ENCODE measurements around the gene BCR.

DNA sequence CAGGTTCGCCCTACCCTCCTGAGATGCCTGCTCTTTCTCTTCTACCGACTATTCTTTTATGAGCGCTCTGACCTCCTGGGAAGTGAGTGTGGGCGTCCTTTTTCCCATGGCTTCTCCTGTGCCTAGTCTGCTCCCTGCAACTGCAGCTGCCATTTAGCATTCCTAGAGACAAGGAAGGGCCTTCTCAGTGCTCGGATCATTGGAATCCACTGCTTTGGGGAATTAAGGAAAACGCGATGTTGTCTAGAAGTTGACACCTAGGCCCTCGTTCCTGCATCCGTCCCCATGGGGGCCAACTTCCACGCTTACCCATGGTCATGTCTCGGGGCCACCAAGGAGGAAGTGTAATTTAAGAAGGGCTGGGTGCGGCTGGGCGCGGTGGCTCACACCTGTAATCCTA, 95.4 kb downstream of the BCR start:
- TF ChIP-seq SNRNP70 (IDR thresholded peaks at IDR 0.05; ENCODE audit: low read depth, low read length) (no peak), NCOA2 (CRISPR knock-in tag; IDR thresholded peaks at IDR 0.05) (no peak), RAD21 (CRISPR knock-in tag; IDR thresholded peaks at IDR 0.05) (no peak), FOXC1 (CRISPR knock-in tag; IDR thresholded peaks at IDR 0.05; ENCODE audit: borderline replicate concordance) (no peak), BHLHE40 (IDR thresholded peaks at IDR 0.05; ENCODE audit: low read length) (no peak), PITX1 (CRISPR knock-in tag; IDR thresholded peaks at IDR 0.05) (no peak), SKI (IDR thresholded peaks at IDR 0.05; ENCODE audit: partially characterized antibody) (no peak), ZNF3 (CRISPR knock-in tag; IDR thresholded peaks at IDR 0.05) (no peak)
- TF ChIP-seq, protein P1, sequence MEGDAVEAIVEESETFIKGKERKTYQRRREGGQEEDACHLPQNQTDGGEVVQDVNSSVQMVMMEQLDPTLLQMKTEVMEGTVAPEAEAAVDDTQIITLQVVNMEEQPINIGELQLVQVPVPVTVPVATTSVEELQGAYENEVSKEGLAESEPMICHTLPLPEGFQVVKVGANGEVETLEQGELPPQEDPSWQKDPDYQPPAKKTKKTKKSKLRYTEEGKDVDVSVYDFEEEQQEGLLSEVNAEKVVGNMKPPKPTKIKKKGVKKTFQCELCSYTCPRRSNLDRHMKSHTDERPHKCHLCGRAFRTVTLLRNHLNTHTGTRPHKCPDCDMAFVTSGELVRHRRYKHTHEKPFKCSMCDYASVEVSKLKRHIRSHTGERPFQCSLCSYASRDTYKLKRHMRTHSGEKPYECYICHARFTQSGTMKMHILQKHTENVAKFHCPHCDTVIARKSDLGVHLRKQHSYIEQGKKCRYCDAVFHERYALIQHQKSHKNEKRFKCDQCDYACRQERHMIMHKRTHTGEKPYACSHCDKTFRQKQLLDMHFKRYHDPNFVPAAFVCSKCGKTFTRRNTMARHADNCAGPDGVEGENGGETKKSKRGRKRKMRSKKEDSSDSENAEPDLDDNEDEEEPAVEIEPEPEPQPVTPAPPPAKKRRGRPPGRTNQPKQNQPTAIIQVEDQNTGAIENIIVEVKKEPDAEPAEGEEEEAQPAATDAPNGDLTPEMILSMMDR (CRISPR knock-in tag; IDR thresholded peaks at IDR 0.05): no peak
- TF ChIP-seq, protein P2, sequence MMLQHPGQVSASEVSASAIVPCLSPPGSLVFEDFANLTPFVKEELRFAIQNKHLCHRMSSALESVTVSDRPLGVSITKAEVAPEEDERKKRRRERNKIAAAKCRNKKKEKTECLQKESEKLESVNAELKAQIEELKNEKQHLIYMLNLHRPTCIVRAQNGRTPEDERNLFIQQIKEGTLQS (CRISPR knock-in tag; IDR thresholded peaks at IDR 0.05): no peak
